Upper lobe of left lung (tissue), 4 donors: ENCODE measurements around the gene EYA2.

Experiments used
- CTCF ChIP-seq, 6 experiments: fragments of 450-650 bp in 4 of 6; fragments of 200-600 bp in 2 of 6; sonication (generic) in 2 of 6; IDR thresholded peaks; one replicate each; pipeline ENCODE4 v1.5.1; 2016 to 2019; ENCODE audit warnings: antibody characterized with exemption in 6 of 6
- EP300 ChIP-seq, 4 donors: sonication (generic); formaldehyde crosslinking; IDR thresholded peaks; one replicate each; pipeline ENCODE4 v1.5.1; 2017; ENCODE audit warnings: antibody characterized with exemption in 4 of 4, control low read depth in 2 of 4
- POLR2A ChIP-seq, 4 donors: fragments of 450-650 bp; IDR thresholded peaks; one replicate each; pipeline ENCODE4 v1.5.1; 2016 to 2017; ENCODE audit warnings: antibody characterized with exemption in 4 of 4, mild to moderate bottlenecking in 2 of 4

GRCh38 chr20:46946796-46947195, 52.2 kb downstream of the EYA2 start:
- TF ChIP-seq CTCF (IDR thresholded peaks at IDR 0.05) (no peak), EP300 (IDR thresholded peaks at IDR 0.05) (no peak), POLR2A (IDR thresholded peaks at IDR 0.05) (no peak)
